ENCODE measurements around the gene BSN. TPM values are rescaled to one million over a fixed set of nuclear protein-coding genes. Genes with fewer than 3 reads are reported as not detected.

BSN gene
- total RNA-seq, 2 experiments from 2014 or later: 0.03 to 0.27 TPM

GRCh38 chr3:49700014-49700413 is 145.7 kb downstream of the BSN start:
- H3K4me2 ChIP-seq (ENCODE audit: low read length): no peak overlapping the region
- TF ChIP-seq CTCF (conservative IDR thresholded peaks at IDR 0.05; ENCODE audit: low read length) (no peak), EZH2phosphoT487 (IDR thresholded peaks at IDR 0.05; ENCODE audit: borderline replicate concordance, low read depth, low read length) (no peak)
- intact Hi-C loops (cut with micrococcal nuclease; ENCODE audit: unreplicated experiment): loop anchor here (5.0 kb wide), 1 partner anchor 207 kb away; no protein-coding TSS in a partner anchor
- no TSS peak for BruUV-seq (replicated peaks)
- no peak for DNase-seq (ENCODE audit: low spot score)
- H3K27ac ChIP-seq (ENCODE audit: low read depth, low read length, poor library complexity, severe bottlenecking): no peak overlapping the region
- H4K20me1 ChIP-seq (ENCODE audit: insufficient read depth, low read length): no peaks in the 10 kb centered on the region
- H3K4me3 ChIP-seq (ENCODE audit: low read depth, low read length, poor library complexity, severe bottlenecking): no peak overlapping the region
- peaks cover 7% of the 10 kb centered on the region; the same call in 1 of the 2 replicates for H3K36me3 ChIP-seq (ENCODE audit: insufficient read depth, low read length)
- ChIA-PET CTCF (ENCODE audit: unreplicated experiment) (no interaction called here), POLR2A (no interaction called here)
- no peaks in the 10 kb centered on the region for H3K9me2 ChIP-seq (ENCODE audit: insufficient read depth, low read length)
- no peaks in the 10 kb centered on the region for H3K9me3 ChIP-seq (ENCODE audit: low read length)
- H2AFZ ChIP-seq (ENCODE audit: low read length): no peak overlapping the region
- no peaks in the 10 kb centered on the region for H3K4me1 ChIP-seq (ENCODE audit: insufficient read depth, low read length, poor library complexity, severe bottlenecking)
- no peaks in the 10 kb centered on the region for H3K79me2 ChIP-seq (ENCODE audit: insufficient read depth, low read depth, low read length)

GRCh38 chr3:49700453-49701128 is 146.3 kb downstream of the BSN start:
- H3K9me3 ChIP-seq (ENCODE audit: low read length): no peaks in the 10 kb centered on the region
- no peak overlapping the region for H3K27ac ChIP-seq (ENCODE audit: low read depth, low read length, poor library complexity, severe bottlenecking)
- ChIA-PET CTCF (ENCODE audit: unreplicated experiment) (no interaction called here), POLR2A (no interaction called here)
- intact Hi-C loops (cut with micrococcal nuclease; ENCODE audit: unreplicated experiment): loop anchor here (5.0 kb wide), 1 partner anchor 207 kb away; no protein-coding TSS in a partner anchor
- TF ChIP-seq CTCF (conservative IDR thresholded peaks at IDR 0.05; ENCODE audit: low read length): peak; percentile 51; the same call in 1 of the 2 replicates
- no peak for TF ChIP-seq EZH2phosphoT487 (IDR thresholded peaks at IDR 0.05; ENCODE audit: borderline replicate concordance, low read depth, low read length)
- no peaks in the 10 kb centered on the region for H3K79me2 ChIP-seq (ENCODE audit: insufficient read depth, low read depth, low read length)
- no peak for DNase-seq (ENCODE audit: low spot score)
- no peaks in the 10 kb centered on the region for H3K4me1 ChIP-seq (ENCODE audit: insufficient read depth, low read length, poor library complexity, severe bottlenecking)
- H4K20me1 ChIP-seq (ENCODE audit: insufficient read depth, low read length): no peaks in the 10 kb centered on the region
- H2AFZ ChIP-seq (ENCODE audit: low read length): no peak overlapping the region
- no peak overlapping the region for H3K4me3 ChIP-seq (ENCODE audit: low read depth, low read length, poor library complexity, severe bottlenecking)
- peaks cover 8% of the 10 kb centered on the region; the same call in 1 of the 2 replicates for H3K36me3 ChIP-seq (ENCODE audit: insufficient read depth, low read length)
- H3K4me2 ChIP-seq (ENCODE audit: low read length): no peak overlapping the region
- no TSS peak for BruUV-seq (replicated peaks)
- no peaks in the 10 kb centered on the region for H3K9me2 ChIP-seq (ENCODE audit: insufficient read depth, low read length)

All from OCI-LY7 (cell line).